SK-N-SH (cell line): ENCODE results near the gene MEG3. TPM values are rescaled to one million over a fixed set of nuclear protein-coding genes. Genes with fewer than 3 reads are reported as not detected.

ENCODE experiments used
- CTCF ChIA-PET: fragments of 300-600, 350-600 bp; formaldehyde crosslinking; extraction: SDS; loops from one replicate; lab custom pipeline; 2021; lab: Yijun Ruan, JAX
- POLR2A ChIA-PET: fragments of 350-600 bp; sonication (Branson Sonifier 250); formaldehyde crosslinking; extraction: SDS; loops from one replicate; lab custom pipeline; 2020; ENCODE audit warnings: antibody characterized with exemption, inconsistent platforms; lab: Yijun Ruan, JAX
- DNase-seq: peaks from one replicate; pipeline ENCODE4 v3.0.0; 2012
- H2AFZ ChIP-seq: fragments of 200-600 bp; sonication (generic); 2 replicates; pipeline ENCODE4 v1.8.1; 2016; ENCODE audit warnings: antibody characterized with exemption, mild to moderate bottlenecking, low read depth
- H3F3A ChIP-seq: fragments of 200-600 bp; sonication (generic); replicated peaks from 2 replicates; pipeline ENCODE3; 2016; ENCODE audit warnings: antibody characterized with exemption, mild to moderate bottlenecking; ENCODE audit not compliant: insufficient read depth
- H3K27ac ChIP-seq, 2 experiments: fragments of 200-500 bp in 1 of 2; fragments of 200-600 bp in 1 of 2; sonication (Bioruptor generic) in 1 of 2; sonication (generic), shearing (Covaris generic) in 1 of 2; 2 replicates each; pipeline versions ENCODE4 v1.5.1 to v1.6.1; 2014 to 2016; ENCODE audit warnings: low read depth in 2 of 2, inconsistent platforms in 1 of 2, low read length in 1 of 2, mild to moderate bottlenecking in 1 of 2, mixed read lengths in 1 of 2
- H3K27me3 ChIP-seq: fragments of 200-600 bp; sonication (generic), shearing (Covaris generic); 2 replicates; pipeline ENCODE4 v1.6.1; 2016; ENCODE audit warnings: mixed run types; ENCODE audit not compliant: insufficient read depth
- H3K36me3 ChIP-seq, 2 experiments: fragments of 200-500 bp in 1 of 2; fragments of 200-600 bp in 1 of 2; sonication (Bioruptor generic) in 1 of 2; sonication (generic) in 1 of 2; replicated peaks in 1 of 2; 2 replicates each; pipeline versions ENCODE3 to v1.5.1; 2014 to 2016; ENCODE audit warnings: low read length in 1 of 2, mild to moderate bottlenecking in 1 of 2; ENCODE audit not compliant: insufficient read depth in 2 of 2, control insufficient read depth in 1 of 2
- H3K4me1 ChIP-seq, 2 experiments: fragments of 200-500 bp in 1 of 2; fragments of 200-600 bp in 1 of 2; sonication (Bioruptor generic) in 1 of 2; sonication (generic), shearing (Covaris generic) in 1 of 2; 2 replicates each; pipeline versions ENCODE4 v1.5.1 to v1.6.1; 2014 to 2016; ENCODE audit warnings: low read depth in 1 of 2, low read length in 1 of 2, mixed run types in 1 of 2; ENCODE audit not compliant: insufficient read depth in 2 of 2, control insufficient read depth in 1 of 2
- H3K4me2 ChIP-seq: fragments of 200-600 bp; sonication (generic), shearing (Covaris generic); 2 replicates; pipeline ENCODE4 v1.6.1; 2017; ENCODE audit warnings: mixed run types
- H3K4me3 ChIP-seq, 2 experiments: fragments of 200-500 bp in 1 of 2; fragments of 200-600 bp in 1 of 2; sonication (Bioruptor generic) in 1 of 2; sonication (generic), shearing (Covaris generic) in 1 of 2; 2 replicates each; pipeline versions ENCODE4 v1.5.1 to v1.8.1; 2014 to 2016; ENCODE audit warnings: low read depth in 2 of 2, inconsistent platforms in 1 of 2, low read length in 1 of 2, mild to moderate bottlenecking in 1 of 2, mixed read lengths in 1 of 2, moderate library complexity in 1 of 2
- H3K79me2 ChIP-seq: fragments of 200-600 bp; sonication (generic); 2 replicates; pipeline ENCODE4 v1.8.1; 2017; ENCODE audit warnings: mild to moderate bottlenecking; ENCODE audit not compliant: insufficient read depth
- H3K9ac ChIP-seq: fragments of 200-600 bp; sonication (generic); 2 replicates; pipeline ENCODE4 v1.6.1; 2017; ENCODE audit warnings: mixed run types
- H3K9me2 ChIP-seq: fragments of 200-600 bp; sonication (generic); 2 replicates; pipeline ENCODE4 v1.6.1; 2017; ENCODE audit warnings: mixed run types
- H3K9me3 ChIP-seq: fragments of 200-600 bp; sonication (generic); 2 replicates; pipeline ENCODE4 v1.6.1; 2017; ENCODE audit warnings: mixed run types, mild to moderate bottlenecking, moderate library complexity
- H4K20me1 ChIP-seq: fragments of 200-600 bp; sonication (generic); 2 replicates; pipeline ENCODE4 v1.6.1; 2017; ENCODE audit warnings: mild to moderate bottlenecking, mixed run types; ENCODE audit not compliant: insufficient read depth
- CTCF ChIP-seq: fragments of 200-600 bp; sonication (generic); IDR thresholded peaks from 2 replicates; pipeline ENCODE4 v1.6.1; 2017; ENCODE audit warnings: antibody characterized with exemption, mild to moderate bottlenecking, moderate library complexity
- EZH2phosphoT487 ChIP-seq: fragments of 200-600 bp; sonication (generic); IDR thresholded peaks from 2 replicates; pipeline ENCODE4 v1.6.1; 2017; ENCODE audit warnings: low read depth, mixed run types, mild to moderate bottlenecking, antibody characterized with exemption, moderate library complexity, borderline replicate concordance
- FOSL2 ChIP-seq: IDR thresholded peaks from 2 replicates; pipeline ENCODE4 v1.4.0; 2012; ENCODE audit warnings: low read depth, mild to moderate bottlenecking, moderate library complexity, borderline replicate concordance
- FOXM1 ChIP-seq: IDR thresholded peaks from 2 replicates; pipeline ENCODE4 v1.4.0; 2012; ENCODE audit warnings: low read depth, mild to moderate bottlenecking
- GABPA ChIP-seq: IDR thresholded peaks from 2 replicates; pipeline ENCODE4 v1.4.0; 2012; ENCODE audit warnings: low read depth, mild to moderate bottlenecking
- IRF3 ChIP-seq: fragments of 150-350 bp; IDR thresholded peaks from 2 replicates; pipeline ENCODE4 v1.6.1; 2016; ENCODE audit warnings: mild to moderate bottlenecking, low read depth, low read length
- NRF1 ChIP-seq: IDR thresholded peaks from 2 replicates; pipeline ENCODE4 v1.6.1; 2012; ENCODE audit warnings: low read depth, mild to moderate bottlenecking, low read length
- PBX3 ChIP-seq: IDR thresholded peaks from 2 replicates; pipeline ENCODE4; 2012
- RAD21 ChIP-seq: IDR thresholded peaks from 2 replicates; pipeline ENCODE4 v1.6.1; 2012; ENCODE audit warnings: mild to moderate bottlenecking, low read length
- REST ChIP-seq: IDR thresholded peaks from 2 replicates; pipeline ENCODE4 v1.6.1; 2012; ENCODE audit warnings: mild to moderate bottlenecking, low read depth, low read length, moderate library complexity
- RFX5 ChIP-seq: IDR thresholded peaks from 2 replicates; pipeline ENCODE4 v1.6.1; 2012; ENCODE audit warnings: mild to moderate bottlenecking, improper control_type of control experiment, low read length
- USF2 ChIP-seq: fragments of 150-350 bp; IDR thresholded peaks from 2 replicates; pipeline ENCODE4 v1.6.1; 2017; ENCODE audit warnings: antibody characterized with exemption, low read length, low read depth, borderline replicate concordance
- WGBS: methylation state at CpG from one replicate; pipeline ENCODE4 v1.1.6; 2017; ENCODE audit warnings: low lambda C conversion rate; 5-methylcytosine and 5-hydroxymethylcytosine counted together
- polyA plus RNA-seq, 3 experiments: library from polyadenylated mRNA; depleted of rRNA; stranded (reverse); fragments of >200 nt; gene quantifications; 2 replicates each; pipeline ENCODE4 v1.2.3, GENCODE V29; 2012

Gene MEG3
- polyA plus RNA-seq, 1 of the 3 experiments (the other 2 are of a cell fraction): not detected

- Histone ChIP-seq H3K27ac (no peak overlapping the region), H3F3A (no peaks in the 10 kb centered on the region), H3K79me2 (no peaks in the 10 kb centered on the region), H3K36me3 (no peaks in the 10 kb centered on the region), H3K4me1 (peaks cover 0 to 6% of the 10 kb centered on the region in 2 experiments; a peak in 2 of 4 replicates), H3K4me3 (no peak overlapping the region), H3K9me3 (no peaks in the 10 kb centered on the region), H3K9me2 (no peaks in the 10 kb centered on the region), H3K27me3 (no peaks in the 10 kb centered on the region), H3K9ac (no peak overlapping the region), H3K4me2 (no peak overlapping the region), H4K20me1 (no peaks in the 10 kb centered on the region), H2AFZ (no peak overlapping the region)
- WGBS: 62% methylated on average over 6 of the region's 16 CpGs
- POLR2A ChIA-PET: no interaction called here
- CTCF ChIA-PET: interaction anchor here (1.2 kb wide), 1 partner anchor 10 kb away, joined by 3 read pairs; no protein-coding TSS in a partner anchor
- TF ChIP-seq CTCF (no peak), IRF3 (no peak), NRF1 (no peak), USF2 (no peak)
- no peak for DNase-seq
Observed at GRCh38 chr14:100861188-100861936, 35.4 kb downstream of the MEG3 start.

GRCh38 chr14:100861937-100862247, 36.0 kb downstream of the MEG3 start:
- CTCF ChIA-PET: no interaction called here
- Histone ChIP-seq H3K9me2 (no peaks in the 10 kb centered on the region), H3K27ac (no peak overlapping the region), H4K20me1 (no peaks in the 10 kb centered on the region), H3K4me3 (no peak overlapping the region), H3F3A (no peaks in the 10 kb centered on the region), H3K9me3 (no peaks in the 10 kb centered on the region), H3K36me3 (no peaks in the 10 kb centered on the region), H3K4me1 (peaks cover 0 to 6% of the 10 kb centered on the region in 2 experiments; a peak in 2 of 4 replicates), H3K4me2 (no peak overlapping the region), H3K9ac (no peak overlapping the region), H2AFZ (no peak overlapping the region), H3K27me3 (no peaks in the 10 kb centered on the region), H3K79me2 (no peaks in the 10 kb centered on the region)
- DNase-seq: no peak
- WGBS: 58% methylated on average over 2 of the region's 2 CpGs
- POLR2A ChIA-PET: no interaction called here
- no peak for TF ChIP-seq PBX3
- no peak for TF ChIP-seq FOSL2
- no peak for TF ChIP-seq RAD21
- TF ChIP-seq IRF3: no peak
- TF ChIP-seq CTCF: no peak
- TF ChIP-seq EZH2phosphoT487: no peak
- no peak for TF ChIP-seq GABPA
- TF ChIP-seq REST: no peak
- TF ChIP-seq RFX5: no peak
- TF ChIP-seq FOXM1: no peak
